HFFc6 (cell line): Measurements from ENCODE around the gene UPF1. TPM values are rescaled to one million over a fixed set of nuclear protein-coding genes. Genes with fewer than 3 reads are reported as not detected.
A peak's percentile ranks its signal among the peaks of the same experiment; 100 is the strongest.

Experiments used
- DNase-seq: peaks from one replicate; pipeline ENCODE4 v3.0.0-alpha.2; 2018
- H3K27ac Mint-ChIP-seq: 2 replicates; pipeline ENCODE4 v1.8.0; 2020; ENCODE audit warnings: mild to moderate bottlenecking, mixed read lengths
- H3K27me3 Mint-ChIP-seq: 2 replicates; pipeline ENCODE4 v1.8.0; 2021; ENCODE audit warnings: mild to moderate bottlenecking, moderate library complexity, mixed read lengths; ENCODE audit not compliant: insufficient read depth
- H3K36me3 Mint-ChIP-seq: 2 replicates; pipeline ENCODE4 v1.8.0; 2021; ENCODE audit warnings: low read depth, mixed read lengths
- H3K4me1 Mint-ChIP-seq: 2 replicates; pipeline ENCODE4 v1.8.0; 2020; ENCODE audit warnings: low read depth, mixed read lengths
- H3K4me3 Mint-ChIP-seq: 2 replicates; pipeline ENCODE4 v1.8.0; 2020; ENCODE audit warnings: mild to moderate bottlenecking, moderate library complexity, mixed read lengths
- H3K9me3 Mint-ChIP-seq: 2 replicates; pipeline ENCODE4 v1.8.0; 2020; ENCODE audit warnings: mild to moderate bottlenecking, mixed read lengths
- CTCF ChIP-seq: fragments of 200-600 bp; sonication (generic); IDR thresholded peaks from 2 replicates; pipeline ENCODE4 v1.5.0; 2021; ENCODE audit warnings: antibody characterized with exemption, mild to moderate bottlenecking
- total RNA-seq, 6 experiments: library from RNA; stranded (reverse); fragmentation: NEBNext Ultra II Directional; extraction: Animal tissue kit (Norgen Biotek cat#: 25700); gene quantifications; 2 replicates in 1 of 6; 3 replicates in 5 of 6; pipeline ENCODE4 v1.2.3, GENCODE V29; 2021

Gene UPF1
- total RNA-seq, 6 experiments from 2014 or later, result 46.3 to 54.7 (median 51.4) TPM

GRCh38 chr19:18842166-18842565, 10.4 kb downstream of the UPF1 start:
- Mint-ChIP-seq H3K9me3 (no peaks in the 10 kb centered on the region), H3K4me3 (no peak overlapping the region), H3K27me3 (no peaks in the 10 kb centered on the region; the same call in 1 of the 2 replicates), H3K27ac (peak overlapping the region; percentile 63), H3K4me1 (peaks cover 84% of the 10 kb centered on the region), H3K36me3 (no peaks in the 10 kb centered on the region)
- no peak for TF ChIP-seq CTCF
- no peak for DNase-seq

GRCh38 chr19:18843960-18844359, 12.2 kb downstream of the UPF1 start:
- no peak for DNase-seq
- Mint-ChIP-seq H3K4me3 (no peak overlapping the region), H3K4me1 (peaks cover 84% of the 10 kb centered on the region), H3K27me3 (no peaks in the 10 kb centered on the region; the same call in none of the 2 replicates), H3K36me3 (no peaks in the 10 kb centered on the region; the same call in 1 of the 2 replicates), H3K9me3 (no peaks in the 10 kb centered on the region), H3K27ac (peak overlapping the region; percentile 33; the same call in 1 of the 2 replicates)
- no peak for TF ChIP-seq CTCF

DNA sequence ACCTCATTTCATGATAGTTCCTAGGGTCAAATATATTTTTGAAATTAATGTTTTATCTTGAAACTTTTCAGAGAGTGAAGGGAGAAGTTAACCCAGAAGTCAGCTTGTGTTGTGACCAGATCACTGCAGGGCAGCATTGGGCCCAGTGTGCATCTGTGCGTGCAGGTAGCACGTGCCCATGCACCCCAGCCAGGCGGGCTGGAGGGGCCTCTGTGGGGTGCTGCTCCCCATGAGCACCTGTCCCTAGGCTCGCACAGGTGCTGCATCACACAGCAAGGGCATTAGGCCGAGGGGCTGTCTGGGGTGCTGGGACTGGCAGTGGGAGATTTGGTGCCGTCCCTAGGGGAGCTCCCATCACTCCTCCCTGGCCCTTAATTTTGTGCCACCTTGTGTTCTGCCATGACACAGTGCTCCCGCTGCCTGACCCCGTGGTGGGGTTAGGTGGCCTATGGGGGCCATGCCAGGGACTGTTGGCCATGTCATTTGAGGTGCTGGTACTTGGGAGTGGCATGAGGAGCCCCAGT, 13.1 kb downstream of the UPF1 start:
- DNase-seq, result no peak
- H3K27ac Mint-ChIP-seq, result no peak overlapping the region
- H3K4me3 Mint-ChIP-seq, result no peak overlapping the region
- peaks cover 86% of the 10 kb centered on the region for H3K4me1 Mint-ChIP-seq
- TF ChIP-seq CTCF, result no peak
- H3K27me3 Mint-ChIP-seq, result no peaks in the 10 kb centered on the region; the same call in 1 of the 2 replicates
- H3K36me3 Mint-ChIP-seq, result no peaks in the 10 kb centered on the region; the same call in 1 of the 2 replicates
- H3K9me3 Mint-ChIP-seq, result no peaks in the 10 kb centered on the region

DNA sequence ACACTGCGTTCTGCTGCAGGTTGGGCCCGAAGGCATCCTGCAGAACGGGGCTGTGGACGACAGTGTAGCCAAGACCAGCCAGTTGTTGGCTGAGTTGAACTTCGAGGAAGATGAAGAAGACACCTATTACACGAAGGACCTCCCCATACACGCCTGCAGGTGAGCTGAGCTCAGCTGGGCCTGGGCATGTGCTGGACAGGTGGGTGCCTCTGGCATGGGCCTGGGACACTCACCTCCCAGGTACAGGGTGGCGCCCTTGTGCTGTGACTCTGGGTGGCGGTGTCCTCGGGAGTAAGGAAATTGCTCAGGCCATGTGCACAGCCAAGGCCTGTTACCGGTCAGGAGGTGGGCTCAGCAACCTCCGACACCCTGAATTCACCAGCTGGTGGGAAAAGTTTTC, 14.2 kb downstream of the UPF1 start:
- DNase-seq, result no peak
- H3K27ac Mint-ChIP-seq, result no peak overlapping the region; the same call in 1 of the 2 replicates
- no peaks in the 10 kb centered on the region; the same call in 1 of the 2 replicates for H3K27me3 Mint-ChIP-seq
- TF ChIP-seq CTCF, result no peak
- H3K4me3 Mint-ChIP-seq, result no peak overlapping the region
- peaks cover 6% of the 10 kb centered on the region; the same call in 1 of the 2 replicates for H3K36me3 Mint-ChIP-seq
- H3K4me1 Mint-ChIP-seq, result peaks cover 88% of the 10 kb centered on the region
- H3K9me3 Mint-ChIP-seq, result no peaks in the 10 kb centered on the region

DNA sequence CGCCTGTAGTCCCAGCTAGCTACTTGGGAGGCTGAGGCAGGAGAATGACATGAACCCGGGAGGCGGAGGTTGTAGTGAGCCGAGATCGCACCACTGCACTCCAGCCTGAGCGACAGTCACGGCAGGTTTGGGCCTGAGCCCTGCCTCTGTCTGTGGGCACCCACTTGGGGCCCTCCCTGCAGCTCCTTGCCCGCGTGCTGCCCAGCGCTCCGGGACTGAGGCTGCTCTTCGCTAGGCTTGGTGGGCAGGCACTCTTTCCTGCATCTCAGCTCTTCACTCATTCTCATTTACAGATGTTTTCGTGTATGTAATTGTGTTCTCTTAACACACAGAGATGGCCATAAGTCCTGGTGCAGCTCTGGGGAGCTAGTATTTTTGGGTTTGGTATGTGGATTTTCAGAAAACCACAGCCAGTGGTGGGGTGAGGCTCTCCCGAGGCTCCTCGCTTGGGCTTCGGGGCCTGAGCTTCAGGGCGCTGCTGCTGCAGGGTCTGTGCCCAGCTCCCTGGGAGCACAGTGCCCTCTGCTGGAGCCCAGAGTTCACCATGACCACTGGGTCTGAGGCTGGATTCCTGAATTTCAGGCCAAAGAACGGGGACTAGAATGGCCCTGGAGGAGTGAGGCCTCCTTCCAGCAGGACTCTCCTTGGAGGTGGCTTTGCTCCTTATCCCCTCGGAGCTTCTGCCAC, 15.2 kb downstream of the UPF1 start:
- Mint-ChIP-seq H3K36me3 (peaks cover 8% of the 10 kb centered on the region; the same call in 1 of the 2 replicates), H3K27me3 (no peaks in the 10 kb centered on the region; the same call in 1 of the 2 replicates), H3K4me3 (peak overlapping the region; percentile 76), H3K9me3 (no peaks in the 10 kb centered on the region), H3K4me1 (peaks cover 77% of the 10 kb centered on the region), H3K27ac (peak overlapping the region; percentile 97)
- peak; percentile 95 for TF ChIP-seq CTCF
- DNase-seq, result peak; percentile 73
